Ectodermal cell (in vitro differentiated cells): ENCODE results near the gene MARCHF4.
"Not testable (repeated sequence)": the region's sequence is repeated elsewhere in the genome, so short reads cannot be mapped to it uniquely, and the experiment has no call there.

ENCODE experiments used
- H3K27ac ChIP-seq: 2 replicates; pipeline ENCODE4 v1.7.0; 2013; ENCODE audit warnings: mild to moderate bottlenecking, low read depth, low read length; ENCODE audit not compliant: insufficient read depth, poor library complexity, severe bottlenecking
- H3K27me3 ChIP-seq: 2 replicates; pipeline ENCODE4 v1.7.0; 2013; ENCODE audit warnings: mild to moderate bottlenecking, low read length; ENCODE audit not compliant: insufficient read depth, control insufficient read depth, poor library complexity, severe bottlenecking
- H3K36me3 ChIP-seq: one replicate; pipeline ENCODE4 v1.7.0; 2013; ENCODE audit warnings: low read length; ENCODE audit not compliant: control insufficient read depth, insufficient read depth
- H3K4me1 ChIP-seq: one replicate; pipeline ENCODE4 v1.7.0; 2013; ENCODE audit warnings: low read length; ENCODE audit not compliant: control insufficient read depth, insufficient read depth
- H3K4me3 ChIP-seq: 2 replicates; pipeline ENCODE4 v1.7.0; 2013; ENCODE audit warnings: low read depth, low read length, control low read depth; ENCODE audit not compliant: insufficient read depth
- H3K9me3 ChIP-seq: 2 replicates; pipeline ENCODE4 v1.7.0; 2013; ENCODE audit warnings: mild to moderate bottlenecking, low read length, moderate library complexity; ENCODE audit not compliant: control insufficient read depth
- WGBS, 2 experiments: methylation state at CpG; one replicate each; pipeline ENCODE4 v1.1.7; 2013; ENCODE audit warnings: missing lambda C conversion rate in 2 of 2; 5-methylcytosine and 5-hydroxymethylcytosine counted together

The MARCHF4 gene

GRCh38 chr2:216392018-216392562 is 19.8 kb upstream of the MARCHF4 start:
- WGBS, 2 experiments = 36 to 43% methylated on average over 6 of the region's 6 CpGs

GRCh38 chr2:216391401-216391800 is 19.1 kb upstream of the MARCHF4 start:
- Histone ChIP-seq H3K36me3 (no peaks in the 10 kb centered on the region), H3K27me3 (no peaks in the 10 kb centered on the region), H3K27ac (no peak overlapping the region), H3K9me3 (no peaks in the 10 kb centered on the region), H3K4me1 (peaks cover 9% of the 10 kb centered on the region), H3K4me3 (no peak overlapping the region)
- 82 to 86% methylated on average over 6 of the region's 6 CpGs for WGBS, 2 experiments

More at GRCh38 chr2:216392018-216392562, 19.8 kb upstream of the MARCHF4 start:
- Histone ChIP-seq H3K27me3 (no peaks in the 10 kb centered on the region), H3K4me1 (peaks cover 9% of the 10 kb centered on the region), H3K9me3 (no peaks in the 10 kb centered on the region), H3K36me3 (no peaks in the 10 kb centered on the region), H3K27ac (no peak overlapping the region), H3K4me3 (no peak overlapping the region)

- Histone ChIP-seq H3K27ac (no peak overlapping the region), H3K4me1 (peaks cover 9% of the 10 kb centered on the region), H3K4me3 (no peak overlapping the region), H3K9me3 (no peaks in the 10 kb centered on the region), H3K27me3 (no peaks in the 10 kb centered on the region), H3K36me3 (no peaks in the 10 kb centered on the region)
- WGBS, 2 experiments = 89 to 94% methylated on average over 1 of the region's 1 CpG
Observed at GRCh38 chr2:216389570-216389969, 17.3 kb upstream of the MARCHF4 start.

- H3K4me1 ChIP-seq = peaks cover 9% of the 10 kb centered on the region
- no peaks in the 10 kb centered on the region for H3K36me3 ChIP-seq
- H3K27me3 ChIP-seq = no peaks in the 10 kb centered on the region
- H3K27ac ChIP-seq = no peak overlapping the region
- no peaks in the 10 kb centered on the region for H3K9me3 ChIP-seq
- WGBS, 2 experiments = 93 to 96% methylated on average over 5 of the region's 5 CpGs
- no peak overlapping the region for H3K4me3 ChIP-seq
Observed at GRCh38 chr2:216388046-216388884, 16.0 kb upstream of the MARCHF4 start.

GRCh38 chr2:216387262-216387661 is 15.0 kb upstream of the MARCHF4 start:
- Histone ChIP-seq H3K27ac (no peak overlapping the region), H3K27me3 (no peaks in the 10 kb centered on the region), H3K36me3 (no peaks in the 10 kb centered on the region), H3K9me3 (no peaks in the 10 kb centered on the region), H3K4me3 (no peak overlapping the region), H3K4me1 (peaks cover 3% of the 10 kb centered on the region)
- 96 to 98% methylated on average over 2 of the region's 2 CpGs for WGBS, 2 experiments

- H3K9me3 ChIP-seq = no peaks in the 10 kb centered on the region
- no peaks in the 10 kb centered on the region for H3K4me1 ChIP-seq
- no peak overlapping the region for H3K4me3 ChIP-seq
- no peaks in the 10 kb centered on the region for H3K36me3 ChIP-seq
- H3K27ac ChIP-seq = no peak overlapping the region
- 76 to 80% methylated on average over 2 of the region's 2 CpGs for WGBS, 2 experiments
- H3K27me3 ChIP-seq = no peaks in the 10 kb centered on the region
Observed at GRCh38 chr2:216385478-216385877, 13.2 kb upstream of the MARCHF4 start.

- not testable (repeated sequence) for H3K4me3 ChIP-seq, H3K4me1 ChIP-seq, H3K27ac ChIP-seq, H3K9me3 ChIP-seq, H3K27me3 ChIP-seq, H3K36me3 ChIP-seq
- WGBS, 2 experiments = 87 to 90% methylated on average over 2 of the region's 2 CpGs
Observed at GRCh38 chr2:216384409-216384808, 12.1 kb upstream of the MARCHF4 start.

GRCh38 chr2:216379977-216380376 is 7.7 kb upstream of the MARCHF4 start:
- Histone ChIP-seq H3K4me1 (no peaks in the 10 kb centered on the region), H3K9me3 (no peaks in the 10 kb centered on the region), H3K27me3 (no peaks in the 10 kb centered on the region), H3K4me3 (no peak overlapping the region), H3K36me3 (no peaks in the 10 kb centered on the region), H3K27ac (no peak overlapping the region)
- WGBS, 2 experiments = 86 to 91% methylated on average over 5 of the region's 5 CpGs

GRCh38 chr2:216375286-216375685 is 3.0 kb upstream of the MARCHF4 start:
- H3K27me3 ChIP-seq = peaks cover 33% of the 10 kb centered on the region
- H3K9me3 ChIP-seq = no peaks in the 10 kb centered on the region
- peaks cover 13% of the 10 kb centered on the region for H3K4me1 ChIP-seq
- no peak overlapping the region for H3K27ac ChIP-seq
- H3K36me3 ChIP-seq = no peaks in the 10 kb centered on the region
- no peak overlapping the region for H3K4me3 ChIP-seq
- 100% methylated on average over 1 of the region's 1 CpG; no CpG with 5 or more reads in 1 of the 2 experiments for WGBS, 2 experiments

- Histone ChIP-seq H3K4me3 (no peak overlapping the region), H3K27me3 (peaks cover 42% of the 10 kb centered on the region), H3K36me3 (no peaks in the 10 kb centered on the region), H3K9me3 (no peaks in the 10 kb centered on the region), H3K4me1 (peaks cover 13% of the 10 kb centered on the region), H3K27ac (no peak overlapping the region)
Observed at GRCh38 chr2:216373896-216374295, 1.6 kb upstream of the MARCHF4 start.
